Rectal smooth muscle tissue (tissue), 1 donor: Measurements from ENCODE around the gene MRGPRF.

Source experiments
- H3K27ac ChIP-seq: one replicate; pipeline ENCODE4 v1.7.0; 2013; ENCODE audit warnings: low read depth, low read length, inconsistent platforms
- H3K27me3 ChIP-seq: one replicate; pipeline ENCODE4 v1.7.0; 2013; ENCODE audit warnings: low read length; ENCODE audit not compliant: control insufficient read depth, insufficient read depth
- H3K36me3 ChIP-seq: one replicate; pipeline ENCODE4 v1.7.0; 2013; ENCODE audit warnings: low read length; ENCODE audit not compliant: control insufficient read depth, insufficient read depth
- H3K4me1 ChIP-seq: one replicate; pipeline ENCODE4 v1.7.0; 2013; ENCODE audit warnings: low read length; ENCODE audit not compliant: control insufficient read depth, insufficient read depth
- H3K4me3 ChIP-seq: one replicate; pipeline ENCODE4 v1.7.0; 2013; ENCODE audit warnings: low read length
- H3K9ac ChIP-seq: one replicate; pipeline ENCODE4 v1.7.0; 2013; ENCODE audit warnings: low read length

MRGPRF gene, protein sequence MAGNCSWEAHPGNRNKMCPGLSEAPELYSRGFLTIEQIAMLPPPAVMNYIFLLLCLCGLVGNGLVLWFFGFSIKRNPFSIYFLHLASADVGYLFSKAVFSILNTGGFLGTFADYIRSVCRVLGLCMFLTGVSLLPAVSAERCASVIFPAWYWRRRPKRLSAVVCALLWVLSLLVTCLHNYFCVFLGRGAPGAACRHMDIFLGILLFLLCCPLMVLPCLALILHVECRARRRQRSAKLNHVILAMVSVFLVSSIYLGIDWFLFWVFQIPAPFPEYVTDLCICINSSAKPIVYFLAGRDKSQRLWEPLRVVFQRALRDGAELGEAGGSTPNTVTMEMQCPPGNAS

GRCh38 chr11:69013009-69013951 lies at the start of gene MRGPRF:
Gene MRGPRF (minus strand): TSS chr11:69013246. CDS start chr11:69009901, 3,345 bp downstream.
- Histone ChIP-seq H3K4me3 (peak within 1 kb of the TSS; percentile 85), H3K36me3 (no peaks in the 10 kb centered on the region), H3K9ac (peak within 1 kb of the TSS; percentile 82), H3K27me3 (peaks cover 3% of the 10 kb centered on the region), H3K4me1 (peaks cover 39% of the 10 kb centered on the region), H3K27ac (peak within 1 kb of the TSS; percentile 99)

GRCh38 chr11:69062169-69062855 lies 49.3 kb upstream of the MRGPRF start:
- H3K4me3 ChIP-seq = no peak overlapping the region
- no peak overlapping the region for H3K9ac ChIP-seq
- H3K36me3 ChIP-seq = peaks cover 32% of the 10 kb centered on the region
- no peak overlapping the region for H3K27ac ChIP-seq
- H3K4me1 ChIP-seq = peaks cover 8% of the 10 kb centered on the region
- H3K27me3 ChIP-seq = no peaks in the 10 kb centered on the region

GRCh38 chr11:69061713-69062053 lies 48.6 kb upstream of the MRGPRF start:
- Histone ChIP-seq H3K27ac (no peak overlapping the region), H3K4me3 (no peak overlapping the region), H3K36me3 (peaks cover 32% of the 10 kb centered on the region)

GRCh38 chr11:69060806-69061712 lies 48.0 kb upstream of the MRGPRF start:
- H3K9ac ChIP-seq = no peak overlapping the region
- H3K4me1 ChIP-seq = peaks cover 8% of the 10 kb centered on the region
- H3K4me3 ChIP-seq = no peak overlapping the region
- H3K36me3 ChIP-seq = peaks cover 27% of the 10 kb centered on the region
- no peaks in the 10 kb centered on the region for H3K27me3 ChIP-seq
- no peak overlapping the region for H3K27ac ChIP-seq

More at GRCh38 chr11:69061713-69062053, 48.6 kb upstream of the MRGPRF start:
- Histone ChIP-seq H3K9ac (no peak overlapping the region), H3K4me1 (peaks cover 8% of the 10 kb centered on the region), H3K27me3 (no peaks in the 10 kb centered on the region)

DNA sequence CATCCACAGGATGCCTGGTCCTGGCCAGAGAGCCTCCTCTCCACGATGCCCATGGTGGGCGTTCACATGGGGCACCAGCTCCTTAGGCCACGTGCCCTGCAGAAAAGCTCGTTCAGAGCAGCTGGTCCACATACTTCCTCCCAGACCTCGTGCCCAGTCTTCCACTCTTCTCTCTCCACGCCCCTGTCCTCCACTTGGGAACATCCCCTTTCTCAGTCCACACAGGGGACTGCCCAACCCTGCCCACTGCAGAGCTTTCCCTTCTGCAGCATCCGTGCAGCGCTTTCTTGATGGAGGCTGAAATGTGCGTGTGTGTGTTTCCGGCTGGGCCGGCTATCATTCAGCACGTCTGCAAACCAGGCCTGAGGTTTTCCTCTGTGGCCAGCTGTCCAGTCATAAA lies 46.9 kb upstream of the MRGPRF start:
- H3K27me3 ChIP-seq = no peaks in the 10 kb centered on the region
- H3K4me1 ChIP-seq = peaks cover 6% of the 10 kb centered on the region
- no peak overlapping the region for H3K4me3 ChIP-seq
- no peak overlapping the region for H3K9ac ChIP-seq
- H3K27ac ChIP-seq = no peak overlapping the region
- peaks cover 32% of the 10 kb centered on the region for H3K36me3 ChIP-seq

- peaks cover 34% of the 10 kb centered on the region for H3K36me3 ChIP-seq
- peaks cover 2% of the 10 kb centered on the region for H3K4me1 ChIP-seq
- H3K9ac ChIP-seq = no peak overlapping the region
Measured at GRCh38 chr11:69059429-69059828, 46.4 kb upstream of the MRGPRF start.

GRCh38 chr11:69058511-69059270 lies 45.6 kb upstream of the MRGPRF start:
- no peak overlapping the region for H3K4me3 ChIP-seq
- no peaks in the 10 kb centered on the region for H3K27me3 ChIP-seq
- H3K9ac ChIP-seq = no peak overlapping the region
- peaks cover 33% of the 10 kb centered on the region for H3K36me3 ChIP-seq
- H3K4me1 ChIP-seq = peaks cover 3% of the 10 kb centered on the region
- H3K27ac ChIP-seq = no peak overlapping the region

More at GRCh38 chr11:69059429-69059828, 46.4 kb upstream of the MRGPRF start:
- H3K27me3 ChIP-seq = no peaks in the 10 kb centered on the region
- no peak overlapping the region for H3K4me3 ChIP-seq
- no peak overlapping the region for H3K27ac ChIP-seq

DNA sequence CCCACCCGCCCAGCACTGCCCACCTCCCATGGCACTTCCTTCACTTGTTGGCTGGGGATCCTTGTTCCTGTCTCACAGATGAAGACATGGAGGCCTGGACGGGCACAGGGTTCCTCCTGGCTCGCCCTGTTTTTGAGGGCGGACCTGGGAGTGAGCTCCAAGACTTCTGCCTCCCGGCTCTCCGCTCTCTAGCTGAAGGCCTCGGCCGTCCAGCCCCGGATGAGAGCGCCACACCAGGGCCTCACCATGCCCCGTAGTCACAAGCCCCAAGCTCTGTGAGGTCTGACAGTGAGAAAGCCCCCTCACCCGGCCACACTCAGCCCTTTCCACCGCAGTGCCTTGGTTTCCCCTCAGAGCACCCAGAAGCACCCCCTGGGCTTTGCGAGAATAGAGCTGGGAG lies 44.8 kb upstream of the MRGPRF start:
- no peak overlapping the region for H3K9ac ChIP-seq
- no peaks in the 10 kb centered on the region for H3K27me3 ChIP-seq
- H3K36me3 ChIP-seq = peaks cover 30% of the 10 kb centered on the region
- no peak overlapping the region for H3K27ac ChIP-seq
- H3K4me3 ChIP-seq = no peak overlapping the region
- H3K4me1 ChIP-seq = peaks cover 11% of the 10 kb centered on the region

GRCh38 chr11:69057236-69057635 lies 44.2 kb upstream of the MRGPRF start:
- H3K27me3 ChIP-seq = no peaks in the 10 kb centered on the region
- no peak overlapping the region for H3K4me3 ChIP-seq
- no peak overlapping the region for H3K27ac ChIP-seq
- H3K4me1 ChIP-seq = peaks cover 14% of the 10 kb centered on the region
- peaks cover 25% of the 10 kb centered on the region for H3K36me3 ChIP-seq
- H3K9ac ChIP-seq = no peak overlapping the region

- Histone ChIP-seq H3K27ac (no peak overlapping the region), H3K4me1 (peaks cover 24% of the 10 kb centered on the region), H3K9ac (no peak overlapping the region), H3K36me3 (peaks cover 20% of the 10 kb centered on the region), H3K27me3 (no peaks in the 10 kb centered on the region), H3K4me3 (no peak overlapping the region)
Measured at GRCh38 chr11:69055598-69056516, 42.8 kb upstream of the MRGPRF start.
